ENCODE data around the gene TAGLN. TPM values are rescaled to one million over a fixed set of nuclear protein-coding genes. Genes with fewer than 3 reads are reported as not detected.

Gene TAGLN
- total RNA-seq, 6 experiments from 2014 or later, result 41.2 to 158 (median 112) TPM

DNA sequence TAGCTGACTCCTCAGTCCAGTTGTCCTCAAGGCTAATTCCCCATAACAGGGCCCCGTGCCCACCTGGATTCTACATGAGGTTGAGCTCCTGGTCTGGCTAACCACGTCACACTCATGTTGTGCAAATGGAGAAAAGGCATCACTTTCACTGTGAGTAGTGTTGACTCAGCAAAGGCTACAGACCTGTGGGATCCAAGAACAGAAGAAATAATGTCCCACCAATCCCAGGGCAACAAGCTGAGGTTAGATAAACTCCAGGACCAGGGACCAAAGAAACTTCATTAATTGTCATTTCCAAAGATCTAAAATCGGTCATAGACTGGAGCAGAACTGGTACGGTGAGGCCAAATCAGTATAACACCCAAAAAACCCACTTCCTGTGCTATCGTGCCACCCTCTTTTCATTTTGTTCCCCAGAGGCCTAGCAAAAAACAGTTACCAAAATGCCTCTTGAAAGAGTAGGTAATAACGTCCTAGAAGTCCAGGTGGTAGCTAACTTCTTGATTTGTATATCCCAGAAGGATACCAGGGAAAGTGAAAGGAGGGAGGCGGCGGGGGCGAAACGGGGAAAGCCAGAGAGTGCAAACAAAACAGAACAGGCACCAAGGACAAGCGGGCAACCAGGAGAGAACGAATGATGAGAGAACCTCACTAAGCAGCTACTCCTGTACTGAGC, 31.3 kb downstream of the TAGLN start:
- Histone ChIP-seq H3K27me3 (no peaks in the 10 kb centered on the region), H3K27ac (peak overlapping the region in 1 of 3 donors; percentile 89), H3K4me1 (peaks cover 0 to 18% (median 6%) of the 10 kb centered on the region in 4 donors), H3K4me3 (peak overlapping the region in 1 of 3 donors; percentile 97), H3K36me3 (peaks cover 0 to 33% (median 7%) of the 10 kb centered on the region in 4 donors), H3K9me3 (no peaks in the 10 kb centered on the region)
- WGBS (ENCODE audit: insufficient coverage, low coverage, low lambda C conversion rate, missing lambda C conversion rate), result 26% methylated on average over 12 of the region's 12 CpGs
- intact Hi-C loops (cut with DNase I), result no loop called here
- TF ChIP-seq POLR2A (IDR thresholded peaks at IDR 0.05), result no peak
- TF ChIP-seq, protein P1, sequence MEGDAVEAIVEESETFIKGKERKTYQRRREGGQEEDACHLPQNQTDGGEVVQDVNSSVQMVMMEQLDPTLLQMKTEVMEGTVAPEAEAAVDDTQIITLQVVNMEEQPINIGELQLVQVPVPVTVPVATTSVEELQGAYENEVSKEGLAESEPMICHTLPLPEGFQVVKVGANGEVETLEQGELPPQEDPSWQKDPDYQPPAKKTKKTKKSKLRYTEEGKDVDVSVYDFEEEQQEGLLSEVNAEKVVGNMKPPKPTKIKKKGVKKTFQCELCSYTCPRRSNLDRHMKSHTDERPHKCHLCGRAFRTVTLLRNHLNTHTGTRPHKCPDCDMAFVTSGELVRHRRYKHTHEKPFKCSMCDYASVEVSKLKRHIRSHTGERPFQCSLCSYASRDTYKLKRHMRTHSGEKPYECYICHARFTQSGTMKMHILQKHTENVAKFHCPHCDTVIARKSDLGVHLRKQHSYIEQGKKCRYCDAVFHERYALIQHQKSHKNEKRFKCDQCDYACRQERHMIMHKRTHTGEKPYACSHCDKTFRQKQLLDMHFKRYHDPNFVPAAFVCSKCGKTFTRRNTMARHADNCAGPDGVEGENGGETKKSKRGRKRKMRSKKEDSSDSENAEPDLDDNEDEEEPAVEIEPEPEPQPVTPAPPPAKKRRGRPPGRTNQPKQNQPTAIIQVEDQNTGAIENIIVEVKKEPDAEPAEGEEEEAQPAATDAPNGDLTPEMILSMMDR (IDR thresholded peaks at IDR 0.05), result no peak
- ATAC-seq (no peak), DNase-seq (no peak)

DNA sequence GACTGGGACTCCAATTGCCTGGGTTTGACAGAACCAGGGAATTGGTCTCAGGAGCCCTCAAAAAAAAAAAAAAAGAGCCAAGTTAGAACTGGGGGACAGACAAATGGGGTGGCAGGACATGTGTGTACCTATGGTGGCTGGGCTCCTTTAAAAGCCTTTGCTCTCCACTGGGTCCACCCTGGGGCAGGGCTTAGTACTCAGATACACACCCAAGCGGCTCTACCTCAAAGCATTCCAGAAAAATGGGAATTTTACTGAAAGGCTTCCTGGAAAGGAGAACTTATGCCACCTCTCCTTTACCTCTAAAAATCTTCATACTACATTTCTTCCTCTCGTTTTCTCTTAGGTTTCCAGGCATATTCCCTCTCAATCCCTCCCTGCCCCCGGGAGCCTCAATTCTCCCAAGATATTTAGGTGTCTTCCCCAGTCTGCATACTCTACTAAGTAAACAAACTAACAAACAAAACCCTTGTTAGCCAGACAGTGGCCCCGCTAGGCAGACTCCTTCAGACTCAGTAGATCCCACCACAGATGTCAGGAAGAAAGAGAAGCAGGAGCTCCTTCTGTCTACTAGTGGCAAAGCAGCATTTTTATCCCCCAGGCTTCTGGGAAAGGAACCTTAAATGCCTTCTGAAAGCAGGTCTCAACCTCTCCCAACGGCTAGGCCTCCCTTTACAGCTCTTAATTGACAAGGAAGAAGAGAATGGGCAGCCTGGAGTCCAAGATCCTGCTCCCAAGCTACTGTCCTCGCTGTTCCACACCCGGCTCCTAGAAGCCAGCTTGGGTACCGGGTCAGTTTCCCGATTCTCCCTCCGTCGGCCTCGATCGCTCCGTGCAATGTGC, 32.0 kb downstream of the TAGLN start:
- TF ChIP-seq, protein P1 (IDR thresholded peaks at IDR 0.05), result no peak
- no peak for TF ChIP-seq POLR2A (IDR thresholded peaks at IDR 0.05)
- Histone ChIP-seq H3K4me3 (peak overlapping the region; percentile 96 to 99 (median 97)), H3K36me3 (peaks cover 0 to 27% (median 7%) of the 10 kb centered on the region in 4 donors), H3K27ac (peak overlapping the region; percentile 80 to 89 (median 83)), H3K9me3 (no peaks in the 10 kb centered on the region), H3K4me1 (peaks cover 0 to 18% (median 6%) of the 10 kb centered on the region in 4 donors), H3K27me3 (no peaks in the 10 kb centered on the region)
- DNase-seq, result no peak
- intact Hi-C loops (cut with DNase I), result no loop called here
- ATAC-seq, result no peak
- WGBS (ENCODE audit: insufficient coverage, low coverage, low lambda C conversion rate, missing lambda C conversion rate), result 9% methylated on average over 4 of the region's 14 CpGs

DNA sequence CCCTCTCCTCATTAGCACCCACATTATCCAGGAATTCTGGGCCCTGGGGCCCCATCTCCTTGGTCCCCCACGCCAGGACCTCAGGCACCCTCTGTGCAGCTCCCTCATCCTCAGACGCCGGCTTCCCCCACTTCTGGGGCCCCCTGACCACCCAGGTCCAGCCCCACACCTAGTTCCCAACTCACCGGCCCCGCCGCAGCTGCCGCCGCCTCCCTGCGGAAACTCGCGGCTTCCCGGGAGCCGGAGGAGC, 32.6 kb downstream of the TAGLN start, which contains the start of gene PCSK7:
Gene PCSK7 (minus strand): TSS at position 232 of the 250 bp plus-strand sequence. CDS start 2,229 bp downstream, outside the sequence.
- ATAC-seq (no peak), DNase-seq (peak in 2 of 3 donors; percentile 82 to 84)
- intact Hi-C loops (cut with DNase I), result no loop called here
- H3K27ac ChIP-seq, result peak within 1 kb of the TSS; percentile 80 to 89 (median 83)
- WGBS (ENCODE audit: insufficient coverage, low coverage, low lambda C conversion rate, missing lambda C conversion rate), result 4% methylated on average over 3 of the region's 13 CpGs
- no peak for TF ChIP-seq POLR2A (IDR thresholded peaks at IDR 0.05)
- TF ChIP-seq, protein P1 (IDR thresholded peaks at IDR 0.05), result no peak
- H3K9me3 ChIP-seq, result no peaks in the 10 kb centered on the region
- peak within 1 kb of the TSS; percentile 96 to 99 (median 97) for H3K4me3 ChIP-seq
- peaks cover 0 to 26% (median 7%) of the 10 kb centered on the region in 4 donors for H3K36me3 ChIP-seq
- H3K4me1 ChIP-seq, result peaks cover 0 to 18% (median 6%) of the 10 kb centered on the region in 4 donors
- no peaks in the 10 kb centered on the region for H3K27me3 ChIP-seq

DNA sequence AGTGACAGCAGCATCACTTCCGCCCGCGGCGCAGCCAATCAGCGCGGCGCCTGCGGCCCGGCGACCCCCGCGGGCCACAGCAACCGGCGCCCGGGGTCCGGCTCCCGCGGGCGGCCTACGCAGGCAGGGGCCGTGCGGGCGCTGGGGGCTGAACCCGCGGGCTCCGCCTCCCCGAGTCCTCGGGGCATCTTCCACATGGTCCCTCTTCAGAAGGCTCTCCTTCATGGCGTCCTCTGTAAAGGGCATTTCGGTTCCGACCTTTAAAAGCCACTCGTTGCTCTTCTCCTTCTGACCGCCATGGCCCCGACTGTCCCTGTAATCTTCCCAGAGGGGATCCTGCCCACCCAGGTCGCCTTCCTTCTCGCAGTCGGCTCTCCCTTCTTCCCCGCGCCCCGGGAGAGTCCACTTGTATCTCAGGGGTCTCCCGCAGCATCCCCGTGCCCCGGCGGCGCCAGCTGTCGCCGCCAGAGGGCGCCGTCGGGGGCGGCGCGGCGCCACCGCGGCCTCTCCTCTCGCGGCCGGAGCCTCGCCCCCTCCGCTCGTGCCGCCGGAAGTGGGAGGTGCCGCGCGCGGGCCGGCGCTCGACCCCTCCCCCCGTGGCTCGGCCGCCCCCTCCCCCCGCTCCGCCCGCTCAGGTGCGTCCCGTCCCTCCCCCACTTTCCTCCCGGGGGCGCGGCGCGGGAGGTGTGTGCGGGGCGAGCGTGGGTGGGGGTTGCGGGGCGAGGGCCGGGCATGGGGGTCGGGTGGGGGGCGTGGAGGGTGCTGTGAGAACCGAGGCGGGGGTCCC, 33.1 kb downstream of the TAGLN start, which contains the start of gene RNF214:
Gene RNF214 (plus strand): TSS at position 580 of the 787 bp plus-strand sequence. CDS start 1,602 bp downstream, outside the sequence.
- WGBS (ENCODE audit: insufficient coverage, low coverage, low lambda C conversion rate, missing lambda C conversion rate), result 0% methylated on average over 10 of the region's 94 CpGs
- TF ChIP-seq POLR2A (IDR thresholded peaks at IDR 0.05), result peak; percentile 79
- TF ChIP-seq, protein P1 (IDR thresholded peaks at IDR 0.05), result peak; percentile 85 to 99 (median 95)
- intact Hi-C loops (cut with DNase I), result no loop called here
- Histone ChIP-seq H3K27ac (peak within 1 kb of the TSS; percentile 80 to 89 (median 83)), H3K27me3 (no peaks in the 10 kb centered on the region), H3K4me1 (peaks cover 0 to 18% (median 6%) of the 10 kb centered on the region in 4 donors), H3K4me3 (peak within 1 kb of the TSS; percentile 96 to 99 (median 97)), H3K9me3 (no peaks in the 10 kb centered on the region), H3K36me3 (peaks cover 0 to 20% (median 7%) of the 10 kb centered on the region in 4 donors)
- DNase-seq (peak; percentile 85), ATAC-seq (peak; percentile 89 to 97 (median 92))

Measured in right lobe of liver (tissue), 6 donors.